ENCODE measurements around the gene STX8.

The STX8 gene

DNA sequence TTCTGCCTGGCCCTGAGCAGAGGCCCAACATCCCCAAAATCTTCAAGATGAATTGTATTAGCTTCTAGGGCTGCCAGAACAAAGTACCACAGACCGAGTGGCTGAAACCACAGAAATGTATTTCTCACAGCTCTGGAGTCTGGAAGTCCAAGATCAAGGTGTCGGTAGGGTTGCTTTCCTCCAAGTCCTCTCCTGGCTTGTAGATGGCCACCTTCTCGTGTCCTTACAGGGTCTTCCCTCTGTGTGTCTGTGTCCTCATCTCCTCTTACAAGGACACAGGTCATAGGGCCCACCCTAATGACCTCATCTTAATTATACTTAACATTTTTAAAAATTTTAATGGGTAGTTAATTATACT, 338.6 kb downstream of the STX8 start:
- TF ChIP-seq FOXP2 (optimal IDR thresholded peaks at IDR 0.05; ENCODE audit: borderline replicate concordance, extremely low read depth, extremely low read length, insufficient read depth) (no peak), TAF1 (IDR thresholded peaks at IDR 0.05; ENCODE audit: borderline replicate concordance, insufficient read depth, low read length) (no peak), POLR2AphosphoS5 (IDR thresholded peaks at IDR 0.05; ENCODE audit: low read depth, low read length) (no peak), SIN3A (IDR thresholded peaks at IDR 0.05; ENCODE audit: borderline replicate concordance, insufficient read depth, low read length) (no peak)
- TF ChIP-seq, protein P1, sequence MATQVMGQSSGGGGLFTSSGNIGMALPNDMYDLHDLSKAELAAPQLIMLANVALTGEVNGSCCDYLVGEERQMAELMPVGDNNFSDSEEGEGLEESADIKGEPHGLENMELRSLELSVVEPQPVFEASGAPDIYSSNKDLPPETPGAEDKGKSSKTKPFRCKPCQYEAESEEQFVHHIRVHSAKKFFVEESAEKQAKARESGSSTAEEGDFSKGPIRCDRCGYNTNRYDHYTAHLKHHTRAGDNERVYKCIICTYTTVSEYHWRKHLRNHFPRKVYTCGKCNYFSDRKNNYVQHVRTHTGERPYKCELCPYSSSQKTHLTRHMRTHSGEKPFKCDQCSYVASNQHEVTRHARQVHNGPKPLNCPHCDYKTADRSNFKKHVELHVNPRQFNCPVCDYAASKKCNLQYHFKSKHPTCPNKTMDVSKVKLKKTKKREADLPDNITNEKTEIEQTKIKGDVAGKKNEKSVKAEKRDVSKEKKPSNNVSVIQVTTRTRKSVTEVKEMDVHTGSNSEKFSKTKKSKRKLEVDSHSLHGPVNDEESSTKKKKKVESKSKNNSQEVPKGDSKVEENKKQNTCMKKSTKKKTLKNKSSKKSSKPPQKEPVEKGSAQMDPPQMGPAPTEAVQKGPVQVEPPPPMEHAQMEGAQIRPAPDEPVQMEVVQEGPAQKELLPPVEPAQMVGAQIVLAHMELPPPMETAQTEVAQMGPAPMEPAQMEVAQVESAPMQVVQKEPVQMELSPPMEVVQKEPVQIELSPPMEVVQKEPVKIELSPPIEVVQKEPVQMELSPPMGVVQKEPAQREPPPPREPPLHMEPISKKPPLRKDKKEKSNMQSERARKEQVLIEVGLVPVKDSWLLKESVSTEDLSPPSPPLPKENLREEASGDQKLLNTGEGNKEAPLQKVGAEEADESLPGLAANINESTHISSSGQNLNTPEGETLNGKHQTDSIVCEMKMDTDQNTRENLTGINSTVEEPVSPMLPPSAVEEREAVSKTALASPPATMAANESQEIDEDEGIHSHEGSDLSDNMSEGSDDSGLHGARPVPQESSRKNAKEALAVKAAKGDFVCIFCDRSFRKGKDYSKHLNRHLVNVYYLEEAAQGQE (IDR thresholded peaks at IDR 0.05; ENCODE audit: insufficient read depth in 1 of 2, low read depth in 2 of 2, low read length in 2 of 2) = no peak

DNA sequence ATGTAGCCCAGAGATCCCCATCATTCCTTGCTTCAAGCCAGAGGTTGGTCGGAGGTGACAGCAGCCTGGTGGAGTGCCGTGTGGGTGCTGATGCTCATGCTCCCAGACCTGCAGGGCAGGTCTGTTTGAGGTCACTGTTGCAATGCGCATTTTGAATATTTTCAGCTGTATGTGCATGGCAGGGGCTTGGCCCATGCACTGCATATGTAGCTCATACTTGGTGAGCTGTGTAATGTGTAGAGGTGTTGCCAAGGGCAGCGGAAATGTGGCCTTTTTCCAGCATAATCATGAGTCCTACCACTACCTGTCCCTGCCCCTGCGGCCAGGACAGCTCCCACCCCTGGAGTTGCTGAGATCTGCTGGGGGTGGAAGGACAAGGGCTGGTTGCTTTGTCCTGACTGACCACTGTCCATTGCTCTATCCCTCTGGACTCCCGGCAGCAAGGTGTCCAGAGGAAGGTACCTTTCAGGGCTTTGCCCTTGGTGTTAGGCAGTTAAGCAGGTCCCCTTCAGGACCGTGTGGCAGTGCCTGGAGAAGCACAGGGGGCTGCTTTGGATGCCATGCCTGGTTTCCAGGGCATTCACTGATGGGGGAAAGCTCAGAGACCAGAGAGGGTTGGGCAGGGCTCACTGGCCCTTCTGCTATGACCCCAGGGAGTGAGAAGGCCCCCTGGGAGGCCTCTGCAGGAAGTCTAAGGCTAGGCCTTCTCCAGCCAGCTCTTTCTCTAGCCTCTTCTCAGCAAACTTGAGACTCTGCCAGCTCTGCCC, 339.2 kb downstream of the STX8 start:
- TF ChIP-seq POLR2AphosphoS5 (IDR thresholded peaks at IDR 0.05; ENCODE audit: low read depth, low read length) = no peak
- no peak for TF ChIP-seq TAF1 (IDR thresholded peaks at IDR 0.05; ENCODE audit: borderline replicate concordance, insufficient read depth, low read length)
- no peak for TF ChIP-seq SIN3A (IDR thresholded peaks at IDR 0.05; ENCODE audit: borderline replicate concordance, insufficient read depth, low read length)
- TF ChIP-seq FOXP2 (optimal IDR thresholded peaks at IDR 0.05; ENCODE audit: borderline replicate concordance, extremely low read depth, extremely low read length, insufficient read depth) = no peak
- TF ChIP-seq, protein P1 (IDR thresholded peaks at IDR 0.05; ENCODE audit: insufficient read depth in 1 of 2, low read depth in 2 of 2, low read length in 2 of 2) = no peak

DNA sequence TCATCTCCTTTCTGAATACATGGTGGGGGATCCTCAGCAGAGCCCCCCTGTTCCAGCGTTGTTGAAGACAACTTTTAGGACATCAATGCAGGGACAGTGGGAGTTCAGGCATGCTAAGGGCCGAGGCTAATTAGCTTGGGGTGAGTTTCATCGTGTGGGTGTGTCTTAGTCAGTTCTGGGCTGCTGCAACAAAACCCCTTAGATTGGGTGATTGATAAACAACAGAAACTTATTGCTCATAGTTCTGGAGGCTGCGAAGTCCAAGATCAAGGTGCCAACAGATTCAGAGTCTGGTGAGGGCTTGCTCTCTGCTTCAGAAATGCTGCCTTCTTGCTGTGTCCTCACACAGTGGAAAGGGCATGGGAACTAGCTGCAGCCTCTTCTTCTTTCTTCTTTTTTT, 340.3 kb downstream of the STX8 start:
- TF ChIP-seq TAF1 (IDR thresholded peaks at IDR 0.05; ENCODE audit: borderline replicate concordance, insufficient read depth, low read length) (no peak), FOXP2 (optimal IDR thresholded peaks at IDR 0.05; ENCODE audit: borderline replicate concordance, extremely low read depth, extremely low read length, insufficient read depth) (no peak), SIN3A (IDR thresholded peaks at IDR 0.05; ENCODE audit: borderline replicate concordance, insufficient read depth, low read length) (no peak), POLR2AphosphoS5 (IDR thresholded peaks at IDR 0.05; ENCODE audit: low read depth, low read length) (no peak)

GRCh38 chr17:9234389-9234945, 341.2 kb downstream of the STX8 start:
- TF ChIP-seq, protein P1 (IDR thresholded peaks at IDR 0.05; ENCODE audit: insufficient read depth in 1 of 2, low read depth in 2 of 2, low read length in 2 of 2) = no peak
- TF ChIP-seq FOXP2 (optimal IDR thresholded peaks at IDR 0.05; ENCODE audit: borderline replicate concordance, extremely low read depth, extremely low read length, insufficient read depth) (no peak), POLR2AphosphoS5 (IDR thresholded peaks at IDR 0.05; ENCODE audit: low read depth, low read length) (no peak), SIN3A (IDR thresholded peaks at IDR 0.05; ENCODE audit: borderline replicate concordance, insufficient read depth, low read length) (no peak)

GRCh38 chr17:9233761-9234160, 341.9 kb downstream of the STX8 start:
- TF ChIP-seq POLR2AphosphoS5 (IDR thresholded peaks at IDR 0.05; ENCODE audit: low read depth, low read length) (no peak), SIN3A (IDR thresholded peaks at IDR 0.05; ENCODE audit: borderline replicate concordance, insufficient read depth, low read length) (no peak), FOXP2 (optimal IDR thresholded peaks at IDR 0.05; ENCODE audit: borderline replicate concordance, extremely low read depth, extremely low read length, insufficient read depth) (no peak), TAF1 (IDR thresholded peaks at IDR 0.05; ENCODE audit: borderline replicate concordance, insufficient read depth, low read length) (no peak)
- TF ChIP-seq, protein P1 (IDR thresholded peaks at IDR 0.05; ENCODE audit: insufficient read depth in 1 of 2, low read depth in 2 of 2, low read length in 2 of 2) = no peak
